B cell (primary cell): ENCODE data around the gene IDI2. TPM values are rescaled to one million over a fixed set of nuclear protein-coding genes. Genes with fewer than 3 reads are reported as not detected.

Experiments used
- ATAC-seq: fragments of 200-7000 bp; cut with Tn5 transposase; one replicate; pipeline ENCODE4 v1.10.0; 2021; ENCODE audit warnings: low read depth, mild to moderate bottlenecking, moderate number of reproducible peaks, moderate library complexity
- CTCF ChIA-PET: fragments of 350-600 bp; sonication (Branson Sonifier 250); formaldehyde crosslinking; loops from one replicate; lab custom pipeline; 2021; ENCODE audit warnings: antibody characterized with exemption, inconsistent platforms; lab: Charles Lee
- POLR2A ChIA-PET: fragments of 350-600 bp; sonication (Branson Sonifier 250); formaldehyde crosslinking; loops from one replicate; lab custom pipeline; 2021; ENCODE audit warnings: antibody characterized with exemption; lab: Charles Lee
- DNase-seq: peaks from one replicate; pipeline ENCODE4 v3.0.0; 2013
- H2AFZ ChIP-seq: 2 replicates; pipeline ENCODE4 v1.6.1; 2012; ENCODE audit warnings: mild to moderate bottlenecking, low read depth, low read length; ENCODE audit not compliant: insufficient read depth, poor library complexity, severe bottlenecking
- H3K27ac ChIP-seq, 2 donors: 1 replicate in 1 of 2; 2 replicates in 1 of 2; pipeline ENCODE4 v1.5.1; 2012 to 2013; ENCODE audit warnings: low read length in 2 of 2, mild to moderate bottlenecking in 2 of 2, moderate library complexity in 1 of 2
- H3K27me3 ChIP-seq, 4 experiments: fragments of 200-600 bp in 1 of 4; sonication (generic) in 1 of 4; replicated peaks in 1 of 4; 1 replicate in 2 of 4; 2 replicates in 2 of 4; pipeline versions ENCODE4 v1.6.1 to v1.7.0; 2013 to 2016; ENCODE audit warnings: low read length in 3 of 4, mild to moderate bottlenecking in 2 of 4, mixed read lengths in 1 of 4, moderate library complexity in 1 of 4; ENCODE audit not compliant: insufficient read depth in 4 of 4, control insufficient read depth in 3 of 4; ENCODE audit errors: control extremely low read depth in 1 of 4
- H3K36me3 ChIP-seq, 2 experiments: replicated peaks in 1 of 2; 1 replicate in 1 of 2; 2 replicates in 1 of 2; pipeline versions ENCODE4 v1.6.1 to v1.7.1; 2013; ENCODE audit warnings: low read length in 1 of 2; ENCODE audit not compliant: insufficient read depth in 2 of 2, control insufficient read depth in 1 of 2; ENCODE audit errors: control extremely low read depth in 1 of 2, extremely low read depth in 1 of 2
- H3K4me1 ChIP-seq, 2 donors: fragments of 200-600 bp in 1 of 2; sonication (generic) in 1 of 2; 1 replicate in 1 of 2; 2 replicates in 1 of 2; pipeline versions ENCODE4 v1.5.1 to v1.6.1; 2013 to 2017; ENCODE audit warnings: low read length in 2 of 2; ENCODE audit not compliant: control insufficient read depth in 2 of 2, insufficient read depth in 2 of 2
- H3K4me2 ChIP-seq: replicated peaks from 2 replicates; pipeline ENCODE3; 2012; ENCODE audit warnings: mild to moderate bottlenecking, low read depth, low read length; ENCODE audit not compliant: poor library complexity, severe bottlenecking
- H3K4me3 ChIP-seq, 5 experiments: fragments of 200-600 bp in 1 of 5; sonication (generic) in 1 of 5; 1 replicate in 3 of 5; 2 replicates in 2 of 5; pipeline versions ENCODE4 v1.5.1 to v1.7.0; 2011 to 2016; ENCODE audit warnings: low read length in 4 of 5, mild to moderate bottlenecking in 4 of 5, low read depth in 2 of 5, control low read depth in 1 of 5, moderate library complexity in 1 of 5; ENCODE audit not compliant: insufficient read depth in 1 of 5; ENCODE audit errors: control extremely low read depth in 1 of 5, extremely low read depth in 1 of 5
- H3K79me2 ChIP-seq: fragments of 200-600 bp; sonication (generic); one replicate; pipeline ENCODE4 v1.6.0; 2016; ENCODE audit warnings: low read length; ENCODE audit not compliant: control insufficient read depth, insufficient read depth
- H3K9ac ChIP-seq: fragments of 200-600 bp; sonication (generic); 2 replicates; pipeline ENCODE4 v1.6.1; 2017; ENCODE audit warnings: mild to moderate bottlenecking, low read length, moderate library complexity
- H3K9me3 ChIP-seq, 3 donors: one replicate each; pipeline versions ENCODE4 v1.6.1 to v1.7.1; 2013; ENCODE audit warnings: low read length in 2 of 3; ENCODE audit not compliant: control insufficient read depth in 2 of 3, insufficient read depth in 1 of 3; ENCODE audit errors: control extremely low read depth in 1 of 3
- H4K20me1 ChIP-seq: 2 replicates; pipeline ENCODE4 v1.6.0; 2012; ENCODE audit warnings: mild to moderate bottlenecking, low read length; ENCODE audit not compliant: insufficient read depth, control insufficient read depth, poor library complexity, severe bottlenecking
- H3K27ac Mint-ChIP-seq: one replicate; pipeline ENCODE4 v1.8.0; 2021; ENCODE audit warnings: mixed read lengths
- H3K27me3 Mint-ChIP-seq: one replicate; pipeline ENCODE4 v1.8.0; 2021; ENCODE audit warnings: mixed read lengths
- H3K4me1 Mint-ChIP-seq: one replicate; pipeline ENCODE4 v1.8.0; 2021; ENCODE audit warnings: mixed read lengths
- H3K4me3 Mint-ChIP-seq: one replicate; pipeline ENCODE4 v1.8.0; 2021; ENCODE audit warnings: mixed read lengths
- H3K9me3 Mint-ChIP-seq: one replicate; pipeline ENCODE4 v1.8.0; 2022; ENCODE audit warnings: mixed read lengths; ENCODE audit not compliant: insufficient read depth
- EZH2 ChIP-seq: IDR thresholded peaks from 2 replicates; pipeline ENCODE4 v1.6.1; 2012; ENCODE audit warnings: borderline replicate concordance, low read depth, mild to moderate bottlenecking, moderate library complexity, low read length; ENCODE audit not compliant: insufficient read depth, poor library complexity, severe bottlenecking
- WGBS: methylation state at CpG from one replicate; pipeline ENCODE4 v1.1.5; 2013; ENCODE audit warnings: missing lambda C conversion rate; ENCODE audit not compliant: insufficient coverage; 5-methylcytosine and 5-hydroxymethylcytosine counted together
- intact Hi-C: fragments of 100-400 bp; cut with micrococcal nuclease; formaldehyde crosslinking; loops from one replicate; pipeline ENCODE4 v1.10.0; 2022
- polyA plus RNA-seq: library from polyadenylated mRNA; depleted of rRNA; stranded (reverse); fragments of >200 nt; gene quantifications from 2 replicates; pipeline ENCODE4 v1.2.3, GENCODE V29; 2012
- total RNA-seq, 2 donors: library from RNA; stranded (reverse); fragments of 120-200 nt in 1 of 2; gene quantifications; 1 replicate in 1 of 2; 2 replicates in 1 of 2; pipeline versions ENCODE4 v1.2.3 to v1.2.4, GENCODE V29; 2013 to 2022
- TF ChIP-seq, protein P1 (sequence below): fragments of 200-600 bp; IDR thresholded peaks from one replicate; pipeline ENCODE4 v1.8.0; 2022; ENCODE audit warnings: antibody characterized with exemption, mild to moderate bottlenecking

Gene IDI2
- total and polyA plus RNA-seq, 2 donors (not counting 1 experiment from before 2014, with no cell fraction given) = not detected

DNA sequence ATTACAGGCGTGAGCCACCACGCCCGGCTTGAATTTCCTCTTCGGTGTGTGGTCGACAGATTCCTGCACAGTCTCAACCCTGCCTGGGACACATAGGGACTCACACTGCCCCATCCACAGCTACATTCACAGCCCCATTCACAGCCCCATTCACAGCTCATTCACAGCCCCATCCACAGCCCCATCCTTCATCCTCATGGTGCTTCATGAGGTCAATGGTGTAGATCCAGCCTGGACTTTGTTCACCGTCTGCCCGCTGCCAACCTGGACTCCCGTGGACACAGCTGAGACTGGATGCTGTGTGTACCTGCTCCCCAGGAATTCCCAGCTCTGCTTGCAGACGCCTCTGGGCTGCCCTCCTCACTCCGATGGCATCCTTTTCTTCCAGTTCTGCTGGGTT, 5.2 kb downstream of the IDI2 start:
- DNase-seq = no peak
- H3K4me3 Mint-ChIP-seq = no peak overlapping the region
- Histone ChIP-seq H3K4me1 (no peaks in the 10 kb centered on the region), H3K27me3 (no peaks in the 10 kb centered on the region), H3K4me3 (no peak overlapping the region), H3K27ac (no peak overlapping the region), H3K79me2 (no peaks in the 10 kb centered on the region), H3K4me2 (no peak overlapping the region), H2AFZ (no peak overlapping the region), H3K9ac (no peak overlapping the region), H3K36me3 (peaks cover 0 to 24% of the 10 kb centered on the region in 2 experiments), H4K20me1 (no peaks in the 10 kb centered on the region), H3K9me3 (no peaks in the 10 kb centered on the region)
- ATAC-seq = no peak
- no peak for TF ChIP-seq EZH2
- TF ChIP-seq, protein P1, sequence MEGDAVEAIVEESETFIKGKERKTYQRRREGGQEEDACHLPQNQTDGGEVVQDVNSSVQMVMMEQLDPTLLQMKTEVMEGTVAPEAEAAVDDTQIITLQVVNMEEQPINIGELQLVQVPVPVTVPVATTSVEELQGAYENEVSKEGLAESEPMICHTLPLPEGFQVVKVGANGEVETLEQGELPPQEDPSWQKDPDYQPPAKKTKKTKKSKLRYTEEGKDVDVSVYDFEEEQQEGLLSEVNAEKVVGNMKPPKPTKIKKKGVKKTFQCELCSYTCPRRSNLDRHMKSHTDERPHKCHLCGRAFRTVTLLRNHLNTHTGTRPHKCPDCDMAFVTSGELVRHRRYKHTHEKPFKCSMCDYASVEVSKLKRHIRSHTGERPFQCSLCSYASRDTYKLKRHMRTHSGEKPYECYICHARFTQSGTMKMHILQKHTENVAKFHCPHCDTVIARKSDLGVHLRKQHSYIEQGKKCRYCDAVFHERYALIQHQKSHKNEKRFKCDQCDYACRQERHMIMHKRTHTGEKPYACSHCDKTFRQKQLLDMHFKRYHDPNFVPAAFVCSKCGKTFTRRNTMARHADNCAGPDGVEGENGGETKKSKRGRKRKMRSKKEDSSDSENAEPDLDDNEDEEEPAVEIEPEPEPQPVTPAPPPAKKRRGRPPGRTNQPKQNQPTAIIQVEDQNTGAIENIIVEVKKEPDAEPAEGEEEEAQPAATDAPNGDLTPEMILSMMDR = no peak
- 92% methylated on average over 7 of the region's 10 CpGs for WGBS
- H3K4me1 Mint-ChIP-seq = no peaks in the 10 kb centered on the region
- H3K9me3 Mint-ChIP-seq = no peaks in the 10 kb centered on the region
- H3K27ac Mint-ChIP-seq = no peak overlapping the region
- intact Hi-C loops = no loop called here
- no peaks in the 10 kb centered on the region for H3K27me3 Mint-ChIP-seq
- ChIA-PET POLR2A (no interaction called here), CTCF (no interaction called here)

DNA sequence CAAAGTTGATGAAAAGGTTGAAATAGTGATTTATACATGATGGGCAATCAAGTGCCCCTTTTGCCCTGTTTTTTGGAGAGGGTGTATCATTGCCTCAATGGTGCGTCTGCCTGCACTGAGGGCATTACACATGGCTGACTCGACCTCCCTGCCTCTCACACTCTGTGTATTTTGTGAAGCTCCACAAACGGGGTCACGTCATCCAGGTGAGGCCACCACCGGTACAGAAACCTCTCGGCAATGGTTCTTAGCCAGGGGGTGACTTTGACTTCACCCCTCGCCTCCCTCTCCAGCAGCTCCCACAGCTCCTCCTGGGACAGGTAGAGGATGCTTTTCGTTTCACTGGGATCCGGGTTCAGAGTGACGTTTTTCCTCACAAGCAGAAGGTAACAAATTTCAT, 6.3 kb downstream of the IDI2 start:
- no peak overlapping the region for H3K9ac ChIP-seq
- no peak overlapping the region for H3K4me3 Mint-ChIP-seq
- DNase-seq = no peak
- no peaks in the 10 kb centered on the region for H3K27me3 Mint-ChIP-seq
- H3K27me3 ChIP-seq = no peaks in the 10 kb centered on the region
- no peak overlapping the region for H3K27ac ChIP-seq
- no peak overlapping the region for H3K27ac Mint-ChIP-seq
- no peaks in the 10 kb centered on the region for H4K20me1 ChIP-seq
- H3K9me3 ChIP-seq = no peaks in the 10 kb centered on the region
- no peak for TF ChIP-seq EZH2
- TF ChIP-seq, protein P1 = no peak
- H2AFZ ChIP-seq = no peak overlapping the region
- intact Hi-C loops = no loop called here
- H3K79me2 ChIP-seq = no peaks in the 10 kb centered on the region
- ChIA-PET POLR2A (no interaction called here), CTCF (no interaction called here)
- no peaks in the 10 kb centered on the region for H3K4me1 Mint-ChIP-seq
- H3K4me2 ChIP-seq = no peak overlapping the region
- no peaks in the 10 kb centered on the region for H3K9me3 Mint-ChIP-seq
- H3K36me3 ChIP-seq = peaks cover 0 to 32% of the 10 kb centered on the region in 2 experiments
- no peak overlapping the region for H3K4me3 ChIP-seq
- H3K4me1 ChIP-seq = no peaks in the 10 kb centered on the region
- 94% methylated on average over 3 of the region's 10 CpGs for WGBS
- no peak for ATAC-seq
